ENCODE data around the gene EBF4.

Gene EBF4

GRCh38 chr20:2755451-2756055 is 63.0 kb downstream of the EBF4 start:
- TF ChIP-seq HDGF (IDR thresholded peaks at IDR 0.05; ENCODE audit: borderline replicate concordance) = no peak
- no peak for TF ChIP-seq SUZ12 (IDR thresholded peaks at IDR 0.05)
- no peak for TF ChIP-seq TARDBP (IDR thresholded peaks at IDR 0.05)
- TF ChIP-seq ZNF384 (IDR thresholded peaks at IDR 0.05) = no peak
- TF ChIP-seq ELF4 (IDR thresholded peaks at IDR 0.05) = no peak
- no peak for TF ChIP-seq NFRKB (IDR thresholded peaks at IDR 0.05)
- no peak for TF ChIP-seq LEF1 (IDR thresholded peaks at IDR 0.05; ENCODE audit: borderline replicate concordance)
- no peak for TF ChIP-seq FOXA1 (IDR thresholded peaks at IDR 0.05)
- no peak for TF ChIP-seq FOXM1 (IDR thresholded peaks at IDR 0.05; ENCODE audit: borderline replicate concordance)
- no peak for TF ChIP-seq CTBP1 (IDR thresholded peaks at IDR 0.05; ENCODE audit: borderline replicate concordance)
- no peak for TF ChIP-seq SP1 (IDR thresholded peaks at IDR 0.05)
- TF ChIP-seq L3MBTL2 (conservative IDR thresholded peaks at IDR 0.05) = no peak
- no peak for TF ChIP-seq FOXK2 (IDR thresholded peaks at IDR 0.05)
- no peak for TF ChIP-seq PKNOX1 (IDR thresholded peaks at IDR 0.05)
- TF ChIP-seq ARNT (IDR thresholded peaks at IDR 0.05) = no peak
- TF ChIP-seq BHLHE40 (IDR thresholded peaks at IDR 0.05; ENCODE audit: borderline replicate concordance) = no peak
- CTCF ChIA-PET = interaction anchor here (1.0 to 1.3 kb wide), 6 partner anchors 55 to 97 kb away, joined by 3 to 8 read pairs (median 3); no protein-coding TSS in a partner anchor
- POLR2A ChIA-PET = interaction anchor here (1.4 kb wide), 1 partner anchor 85 kb away, joined by 3 read pairs; the partner anchor contains the start of genes PCED1A and VPS16
- no peak for DNase-seq (ENCODE audit: extremely low spot score)

GRCh38 chr20:2756056-2756611 is 63.6 kb downstream of the EBF4 start:
- POLR2A ChIA-PET = interaction anchor here (1.4 kb wide), 1 partner anchor 85 kb away, joined by 3 read pairs; the partner anchor contains the start of genes PCED1A and VPS16
- peak; percentile 65 for DNase-seq (ENCODE audit: extremely low spot score)
- CTCF ChIA-PET = interaction anchor here (1.0 to 1.3 kb wide), 6 partner anchors 54 to 96 kb away, joined by 3 to 8 read pairs (median 3); no protein-coding TSS in a partner anchor
- TF ChIP-seq PKNOX1 (IDR thresholded peaks at IDR 0.05) (no peak), SUZ12 (IDR thresholded peaks at IDR 0.05) (no peak), LEF1 (IDR thresholded peaks at IDR 0.05; ENCODE audit: borderline replicate concordance) (no peak), HDGF (IDR thresholded peaks at IDR 0.05; ENCODE audit: borderline replicate concordance) (no peak)

GRCh38 chr20:2757001-2757400 is 64.4 kb downstream of the EBF4 start:
- ChIA-PET POLR2A (no interaction called here), CTCF (no interaction called here)
- TF ChIP-seq SP1 (IDR thresholded peaks at IDR 0.05) = no peak
- no peak for TF ChIP-seq SUZ12 (IDR thresholded peaks at IDR 0.05)
- no peak for TF ChIP-seq NFRKB (IDR thresholded peaks at IDR 0.05)
- no peak for TF ChIP-seq PKNOX1 (IDR thresholded peaks at IDR 0.05)
- TF ChIP-seq ARNT (IDR thresholded peaks at IDR 0.05) = no peak
- no peak for TF ChIP-seq LEF1 (IDR thresholded peaks at IDR 0.05; ENCODE audit: borderline replicate concordance)
- TF ChIP-seq HDGF (IDR thresholded peaks at IDR 0.05; ENCODE audit: borderline replicate concordance) = no peak
- no peak for TF ChIP-seq ZNF384 (IDR thresholded peaks at IDR 0.05)
- no peak for TF ChIP-seq L3MBTL2 (conservative IDR thresholded peaks at IDR 0.05)
- no peak for TF ChIP-seq FOXA1 (IDR thresholded peaks at IDR 0.05)
- TF ChIP-seq FOXK2 (IDR thresholded peaks at IDR 0.05) = no peak
- TF ChIP-seq BHLHE40 (IDR thresholded peaks at IDR 0.05; ENCODE audit: borderline replicate concordance) = no peak
- no peak for TF ChIP-seq FOXM1 (IDR thresholded peaks at IDR 0.05; ENCODE audit: borderline replicate concordance)
- no peak for TF ChIP-seq ELF4 (IDR thresholded peaks at IDR 0.05)
- TF ChIP-seq TARDBP (IDR thresholded peaks at IDR 0.05) = no peak
- TF ChIP-seq CTBP1 (IDR thresholded peaks at IDR 0.05; ENCODE audit: borderline replicate concordance) = no peak
- no peak for DNase-seq (ENCODE audit: extremely low spot score)

GRCh38 chr20:2757969-2758368 is 65.4 kb downstream of the EBF4 start:
- DNase-seq (ENCODE audit: extremely low spot score) = no peak
- POLR2A ChIA-PET = no interaction called here
- CTCF ChIA-PET = no interaction called here
- TF ChIP-seq TARDBP (IDR thresholded peaks at IDR 0.05) (no peak), FOXK2 (IDR thresholded peaks at IDR 0.05) (no peak), FOXA1 (IDR thresholded peaks at IDR 0.05) (no peak), SUZ12 (IDR thresholded peaks at IDR 0.05) (no peak)

- TF ChIP-seq NFRKB (IDR thresholded peaks at IDR 0.05) (no peak), ELF4 (IDR thresholded peaks at IDR 0.05) (no peak), TARDBP (IDR thresholded peaks at IDR 0.05) (no peak), SUZ12 (IDR thresholded peaks at IDR 0.05) (no peak), HDGF (IDR thresholded peaks at IDR 0.05; ENCODE audit: borderline replicate concordance) (no peak), SP1 (IDR thresholded peaks at IDR 0.05) (no peak), PKNOX1 (IDR thresholded peaks at IDR 0.05) (no peak), L3MBTL2 (conservative IDR thresholded peaks at IDR 0.05) (no peak), BHLHE40 (IDR thresholded peaks at IDR 0.05; ENCODE audit: borderline replicate concordance) (no peak), FOXK2 (IDR thresholded peaks at IDR 0.05) (no peak), FOXM1 (IDR thresholded peaks at IDR 0.05; ENCODE audit: borderline replicate concordance) (no peak)
- ChIA-PET CTCF (no interaction called here), POLR2A (no interaction called here)
- no peak for DNase-seq (ENCODE audit: extremely low spot score)
These were observed 66.6 kb downstream of the EBF4 start for GRCh38 chr20:2759143-2759542.

Measured in HEK293T (cell line).